Nephron (organoid): Measurements from ENCODE around the gene SERPINI1.

Experiments used
- H3K27ac Mint-ChIP-seq, 3 experiments: 2 replicates each; pipeline ENCODE4 v1.8.0; 2020; ENCODE audit warnings: mixed read lengths in 3 of 3, mild to moderate bottlenecking in 2 of 3, moderate library complexity in 1 of 3
- H3K27me3 Mint-ChIP-seq: 2 replicates; pipeline ENCODE4 v1.8.0; 2021; ENCODE audit warnings: low read depth, mild to moderate bottlenecking, moderate library complexity, mixed read lengths
- H3K36me3 Mint-ChIP-seq: 2 replicates; pipeline ENCODE4 v1.8.0; 2020; ENCODE audit warnings: low read depth, mixed read lengths
- H3K4me1 Mint-ChIP-seq: 2 replicates; pipeline ENCODE4 v1.8.0; 2020; ENCODE audit warnings: mixed read lengths
- H3K4me3 Mint-ChIP-seq, 3 experiments: 2 replicates each; pipeline ENCODE4 v1.8.0; 2020; ENCODE audit warnings: mild to moderate bottlenecking in 3 of 3, mixed read lengths in 3 of 3, moderate library complexity in 2 of 3
- H3K9me3 Mint-ChIP-seq: 2 replicates; pipeline ENCODE4 v1.8.0; 2020; ENCODE audit warnings: mixed read lengths
- CTCF ChIP-seq, 3 experiments: fragments of 200-600 bp; sonication (generic); IDR thresholded peaks; one replicate each; pipeline ENCODE4 v1.5.0; 2021; ENCODE audit warnings: antibody characterized with exemption in 3 of 3; ENCODE audit not compliant: unreplicated experiment in 3 of 3

SERPINI1 gene

GRCh38 chr3:167835359-167835758, 99.8 kb downstream of the SERPINI1 start:
- no peak overlapping the region for H3K4me3 Mint-ChIP-seq
- no peaks in the 10 kb centered on the region for H3K9me3 Mint-ChIP-seq
- H3K4me1 Mint-ChIP-seq: no peaks in the 10 kb centered on the region
- no peak for TF ChIP-seq CTCF (IDR thresholded peaks at IDR 0.05; ENCODE audit: unreplicated experiment in 3 of 3)
- H3K27ac Mint-ChIP-seq: no peak overlapping the region
- H3K36me3 Mint-ChIP-seq: no peaks in the 10 kb centered on the region
- peaks cover 3% of the 10 kb centered on the region for H3K27me3 Mint-ChIP-seq

GRCh38 chr3:167835953-167836352, 100.4 kb downstream of the SERPINI1 start:
- H3K27ac Mint-ChIP-seq: no peak overlapping the region
- no peak for TF ChIP-seq CTCF (IDR thresholded peaks at IDR 0.05; ENCODE audit: unreplicated experiment in 3 of 3)
- H3K36me3 Mint-ChIP-seq: no peaks in the 10 kb centered on the region
- peaks cover 3% of the 10 kb centered on the region for H3K27me3 Mint-ChIP-seq
- H3K4me3 Mint-ChIP-seq: no peak overlapping the region
- no peaks in the 10 kb centered on the region for H3K4me1 Mint-ChIP-seq
- no peaks in the 10 kb centered on the region for H3K9me3 Mint-ChIP-seq

GRCh38 chr3:167837466-167837865, 101.9 kb downstream of the SERPINI1 start:
- H3K4me1 Mint-ChIP-seq: no peaks in the 10 kb centered on the region
- no peaks in the 10 kb centered on the region for H3K36me3 Mint-ChIP-seq
- TF ChIP-seq CTCF (IDR thresholded peaks at IDR 0.05; ENCODE audit: unreplicated experiment in 3 of 3): peak in 1 of 3 experiments; percentile 14
- H3K4me3 Mint-ChIP-seq: no peak overlapping the region
- peaks cover 3% of the 10 kb centered on the region for H3K27me3 Mint-ChIP-seq
- H3K27ac Mint-ChIP-seq: no peak overlapping the region
- H3K9me3 Mint-ChIP-seq: no peaks in the 10 kb centered on the region

- H3K4me1 Mint-ChIP-seq: no peaks in the 10 kb centered on the region
- no peak for TF ChIP-seq CTCF (IDR thresholded peaks at IDR 0.05; ENCODE audit: unreplicated experiment in 3 of 3)
- H3K27ac Mint-ChIP-seq: no peak overlapping the region
- no peak overlapping the region for H3K4me3 Mint-ChIP-seq
- H3K9me3 Mint-ChIP-seq: no peaks in the 10 kb centered on the region
- no peaks in the 10 kb centered on the region for H3K36me3 Mint-ChIP-seq
- H3K27me3 Mint-ChIP-seq: peaks cover 3% of the 10 kb centered on the region
These were observed 104.1 kb downstream of the SERPINI1 start for GRCh38 chr3:167839460-167840134.

GRCh38 chr3:167840247-167840646, 104.7 kb downstream of the SERPINI1 start:
- Mint-ChIP-seq H3K27me3 (peaks cover 3% of the 10 kb centered on the region), H3K27ac (no peak overlapping the region), H3K36me3 (no peaks in the 10 kb centered on the region), H3K9me3 (no peaks in the 10 kb centered on the region), H3K4me3 (no peak overlapping the region), H3K4me1 (no peaks in the 10 kb centered on the region)
- no peak for TF ChIP-seq CTCF (IDR thresholded peaks at IDR 0.05; ENCODE audit: unreplicated experiment in 3 of 3)

GRCh38 chr3:167843481-167843880, 108.0 kb downstream of the SERPINI1 start:
- no peak for TF ChIP-seq CTCF (IDR thresholded peaks at IDR 0.05; ENCODE audit: unreplicated experiment in 3 of 3)
- Mint-ChIP-seq H3K36me3 (no peaks in the 10 kb centered on the region), H3K4me3 (no peak overlapping the region), H3K27me3 (peaks cover under 1% of the 10 kb centered on the region), H3K9me3 (no peaks in the 10 kb centered on the region), H3K27ac (no peak overlapping the region), H3K4me1 (no peaks in the 10 kb centered on the region)
